ENCODE measurements around the gene VILL.

Gene VILL

DNA sequence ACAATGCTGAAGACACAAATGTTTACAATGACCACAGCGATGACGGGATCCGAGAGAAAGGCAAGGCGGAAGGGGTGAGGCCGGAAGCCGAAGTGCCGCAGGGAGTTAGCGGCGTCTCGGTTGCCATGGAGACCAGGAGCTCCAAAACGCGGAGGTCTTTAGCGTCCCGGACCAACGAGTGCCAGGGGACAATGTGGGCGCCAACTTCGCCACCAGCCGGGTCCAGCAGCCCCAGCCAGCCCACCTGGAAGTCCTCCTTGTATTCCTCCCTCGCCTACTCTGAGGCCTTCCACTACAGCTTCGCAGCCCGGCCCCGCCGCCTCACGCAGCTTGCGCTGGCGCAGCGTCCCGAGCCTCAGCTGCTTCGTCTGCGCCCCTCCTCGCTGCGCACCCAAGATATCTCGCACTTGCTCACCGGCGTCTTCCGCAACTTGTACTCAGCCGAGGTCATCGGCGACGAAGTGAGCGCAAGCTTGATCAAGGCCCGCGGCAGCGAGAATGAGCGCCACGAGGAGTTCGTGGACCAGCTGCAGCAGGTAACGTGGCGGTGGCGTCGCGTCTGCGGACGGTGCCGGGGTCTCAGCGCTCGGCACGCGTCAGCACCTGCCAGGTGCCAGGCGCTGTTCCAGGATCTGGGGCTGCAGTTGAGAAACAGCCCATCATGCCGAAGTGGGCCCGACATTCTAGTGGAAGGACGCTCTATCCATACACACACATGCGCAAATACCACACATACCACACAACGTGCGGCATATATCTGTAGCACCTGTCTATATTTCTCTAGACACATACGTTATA is 48.7 kb downstream of the VILL start, which contains the start of gene DLEC1:
TSS of gene DLEC1 (plus strand) at position 108 of the 798 bp plus-strand sequence. CDS start at position 126, 18 bp downstream.
- Histone ChIP-seq H3K79me2 (ENCODE audit: insufficient read depth, low read length) (no peaks in the 10 kb centered on the region), H3K4me3 (ENCODE audit: low read depth, low read length, poor library complexity, severe bottlenecking) (peak within 1 kb of the TSS; percentile 60), H3K9ac (ENCODE audit: low read length) (peak within 1 kb of the TSS; percentile 22; the same call in 1 of the 2 replicates)

DNA sequence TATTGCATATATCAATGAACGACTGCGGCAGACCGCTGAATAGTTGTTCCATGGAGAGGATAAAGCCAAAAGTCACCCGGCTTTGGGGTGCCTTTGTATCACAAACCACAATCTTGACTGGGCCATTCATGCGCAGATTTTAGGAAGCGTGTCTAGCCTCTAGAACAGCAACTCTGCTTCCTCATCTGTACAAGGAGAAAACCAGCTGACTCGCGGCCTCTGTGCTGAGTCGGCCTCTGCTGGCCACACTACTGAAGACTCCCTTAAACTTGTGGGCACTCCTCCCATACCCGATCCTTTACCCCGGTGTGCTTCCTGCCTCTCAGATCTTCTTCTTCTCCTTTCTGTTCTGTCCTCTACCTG is 49.3 kb downstream of the VILL start:
- Histone ChIP-seq H3K9me3 (ENCODE audit: low read length) (no peaks in the 10 kb centered on the region), H4K20me1 (ENCODE audit: insufficient read depth, low read length) (no peaks in the 10 kb centered on the region), H3K4me1 (ENCODE audit: insufficient read depth, low read length, severe bottlenecking) (peaks cover 19% of the 10 kb centered on the region), H2AFZ (ENCODE audit: low read length) (no peak overlapping the region), H3K36me3 (ENCODE audit: insufficient read depth, low read length) (no peaks in the 10 kb centered on the region), H3K4me3 (ENCODE audit: low read depth, low read length, poor library complexity, severe bottlenecking) (peak overlapping the region; percentile 60), H3F3A (ENCODE audit: insufficient read depth, low read length) (no peaks in the 10 kb centered on the region), H3K9ac (ENCODE audit: low read length) (no peak overlapping the region), H3K27me3 (ENCODE audit: insufficient read depth, low read length) (no peaks in the 10 kb centered on the region), H3K9me2 (ENCODE audit: low read depth, low read length) (no peaks in the 10 kb centered on the region), H3K4me2 (ENCODE audit: low read length) (peak overlapping the region; percentile 70), H3K27ac (ENCODE audit: low read depth, low read length, poor library complexity, severe bottlenecking) (no peak overlapping the region), H3K79me2 (ENCODE audit: insufficient read depth, low read length) (no peaks in the 10 kb centered on the region)
- TF ChIP-seq EZH2 (IDR thresholded peaks at IDR 0.05; ENCODE audit: borderline replicate concordance, low read length) (no peak), CTCF (IDR thresholded peaks at IDR 0.05; ENCODE audit: low read length) (peak; percentile 28; the same call in 1 of the 2 replicates)

More for the DNA sequence above, 48.7 kb downstream of the VILL start, which contains the start of gene DLEC1:
- no peaks in the 10 kb centered on the region for H3F3A ChIP-seq (ENCODE audit: insufficient read depth, low read length)
- H3K4me2 ChIP-seq (ENCODE audit: low read length): peak within 1 kb of the TSS; percentile 70
- peaks cover 19% of the 10 kb centered on the region for H3K4me1 ChIP-seq (ENCODE audit: insufficient read depth, low read length, severe bottlenecking)
- no peaks in the 10 kb centered on the region for H3K9me2 ChIP-seq (ENCODE audit: low read depth, low read length)
- no peak for TF ChIP-seq EZH2 (IDR thresholded peaks at IDR 0.05; ENCODE audit: borderline replicate concordance, low read length)
- no peak for TF ChIP-seq CTCF (IDR thresholded peaks at IDR 0.05; ENCODE audit: low read length)
- H3K9me3 ChIP-seq (ENCODE audit: low read length): no peaks in the 10 kb centered on the region
- H4K20me1 ChIP-seq (ENCODE audit: insufficient read depth, low read length): no peaks in the 10 kb centered on the region
- H3K36me3 ChIP-seq (ENCODE audit: insufficient read depth, low read length): no peaks in the 10 kb centered on the region
- H3K27me3 ChIP-seq (ENCODE audit: insufficient read depth, low read length): no peaks in the 10 kb centered on the region
- H3K27ac ChIP-seq (ENCODE audit: low read depth, low read length, poor library complexity, severe bottlenecking): no peak within 1 kb of the TSS
- H2AFZ ChIP-seq (ENCODE audit: low read length): peak within 1 kb of the TSS; percentile 85

GRCh38 chr3:38040401-38040800 is 49.8 kb downstream of the VILL start:
- no peaks in the 10 kb centered on the region for H3K79me2 ChIP-seq (ENCODE audit: insufficient read depth, low read length)
- H3K9ac ChIP-seq (ENCODE audit: low read length): no peak overlapping the region
- H3K4me1 ChIP-seq (ENCODE audit: insufficient read depth, low read length, severe bottlenecking): peaks cover 19% of the 10 kb centered on the region
- H3K4me3 ChIP-seq (ENCODE audit: low read depth, low read length, poor library complexity, severe bottlenecking): peak overlapping the region; percentile 60
- no peaks in the 10 kb centered on the region for H3K9me2 ChIP-seq (ENCODE audit: low read depth, low read length)
- H4K20me1 ChIP-seq (ENCODE audit: insufficient read depth, low read length): no peaks in the 10 kb centered on the region
- no peaks in the 10 kb centered on the region for H3K9me3 ChIP-seq (ENCODE audit: low read length)
- no peaks in the 10 kb centered on the region for H3K27me3 ChIP-seq (ENCODE audit: insufficient read depth, low read length)
- TF ChIP-seq CTCF (IDR thresholded peaks at IDR 0.05; ENCODE audit: low read length): no peak
- TF ChIP-seq EZH2 (IDR thresholded peaks at IDR 0.05; ENCODE audit: borderline replicate concordance, low read length): no peak
- H2AFZ ChIP-seq (ENCODE audit: low read length): no peak overlapping the region
- H3K27ac ChIP-seq (ENCODE audit: low read depth, low read length, poor library complexity, severe bottlenecking): no peak overlapping the region
- H3K36me3 ChIP-seq (ENCODE audit: insufficient read depth, low read length): no peaks in the 10 kb centered on the region
- H3K4me2 ChIP-seq (ENCODE audit: low read length): peak overlapping the region; percentile 70; the same call in 1 of the 2 replicates
- no peaks in the 10 kb centered on the region for H3F3A ChIP-seq (ENCODE audit: insufficient read depth, low read length)

Measured in OCI-LY1 (cell line).